Thyroid gland (tissue), 4 donors: ENCODE measurements around the gene ZC3H18. TPM values are rescaled to one million over a fixed set of nuclear protein-coding genes. Genes with fewer than 3 reads are reported as not detected.

Experiments used
- DNase-seq, 2 donors: peaks; one replicate each; pipeline ENCODE4 v3.0.0-alpha.2; 2019
- H3K27ac ChIP-seq, 3 donors: fragments of 200-600 bp; sonication (generic); 1 replicate in 2 of 3; 2 replicates in 1 of 3; pipeline ENCODE4 v1.5.1; 2016 to 2019; ENCODE audit warnings: mild to moderate bottlenecking in 1 of 3, moderate library complexity in 1 of 3
- H3K27me3 ChIP-seq: fragments of 200-600 bp; sonication (generic); one replicate; pipeline ENCODE4 v1.5.1; 2019
- H3K36me3 ChIP-seq, 2 donors: fragments of 200-600 bp; sonication (generic); one replicate each; pipeline ENCODE4 v1.5.1; 2016 to 2019
- H3K4me1 ChIP-seq, 2 donors: fragments of 200-600 bp; sonication (generic); one replicate each; pipeline ENCODE4 v1.5.1; 2017 to 2019
- H3K4me3 ChIP-seq, 3 donors: fragments of 200-600 bp; sonication (generic); replicated peaks in 1 of 3; 1 replicate in 2 of 3; 2 replicates in 1 of 3; pipeline ENCODE4 v1.5.1; 2016; ENCODE audit warnings: mild to moderate bottlenecking in 1 of 3
- H3K9me3 ChIP-seq: fragments of 200-600 bp; sonication (generic); one replicate; pipeline ENCODE4 v1.5.1; 2017
- CTCF ChIP-seq, 6 experiments: fragments of 200-600 bp in 3 of 6; fragments of 450-650 bp in 3 of 6; sonication (generic) in 3 of 6; IDR thresholded peaks; one replicate each; pipeline ENCODE4 v1.5.1; 2016 to 2019; ENCODE audit warnings: antibody characterized with exemption in 6 of 6, mild to moderate bottlenecking in 2 of 6, inconsistent platforms in 1 of 6, moderate library complexity in 1 of 6
- POLR2A ChIP-seq, 2 donors: fragments of 450-650 bp; IDR thresholded peaks; one replicate each; pipeline ENCODE4 v1.6.1; 2017; ENCODE audit warnings: antibody characterized with exemption in 2 of 2, mild to moderate bottlenecking in 2 of 2, moderate library complexity in 1 of 2
- WGBS, 2 donors: methylation state at CpG; one replicate each; pipeline ENCODE4 v1.1.5; 2017; 5-methylcytosine and 5-hydroxymethylcytosine counted together
- intact Hi-C: fragments of 100-400 bp; cut with DNase I; formaldehyde crosslinking; loops from one replicate; pipeline ENCODE4 v1.15.1; 2023
- total RNA-seq, 4 donors: library from RNA; depleted of rRNA; stranded (reverse); fragments of >200 nt; gene quantifications; one replicate each; pipeline ENCODE4 v1.2.3, GENCODE V29; 2016

ZC3H18 gene
- 10 to 100 TPM; 14.8 to 25.5 (median 20.9) TPM for total RNA-seq

GRCh38 chr16:88569985-88570690, at the start of gene ZC3H18:
ZC3H18 (plus strand) TSS chr16:88570403; CDS start chr16:88577124, 6,721 bp downstream.
- Histone ChIP-seq H3K36me3 (no peaks in the 10 kb centered on the region), H3K4me3 (peak within 1 kb of the TSS; percentile 5 to 71 (median 48)), H3K9me3 (no peaks in the 10 kb centered on the region), H3K27me3 (no peaks in the 10 kb centered on the region), H3K27ac (peak within 1 kb of the TSS in 2 of 3 donors; percentile 68 to 69), H3K4me1 (peaks cover 13 to 16% of the 10 kb centered on the region in 2 donors)
- TF ChIP-seq POLR2A (IDR thresholded peaks at IDR 0.05) (peak in 1 of 2 donors; percentile 77), CTCF (IDR thresholded peaks at IDR 0.05) (no peak)
- 0% methylated on average over 1 to 9 of the region's 90 CpGs for WGBS, 2 donors
- peak; percentile 97 to 98 for DNase-seq
- intact Hi-C loops: loop anchor here (2.0 to 10.0 kb wide), 2 partner anchors 85 to 137 kb away; partner anchors contain the start of genes CTU2, CYBA and RNF166

DNA sequence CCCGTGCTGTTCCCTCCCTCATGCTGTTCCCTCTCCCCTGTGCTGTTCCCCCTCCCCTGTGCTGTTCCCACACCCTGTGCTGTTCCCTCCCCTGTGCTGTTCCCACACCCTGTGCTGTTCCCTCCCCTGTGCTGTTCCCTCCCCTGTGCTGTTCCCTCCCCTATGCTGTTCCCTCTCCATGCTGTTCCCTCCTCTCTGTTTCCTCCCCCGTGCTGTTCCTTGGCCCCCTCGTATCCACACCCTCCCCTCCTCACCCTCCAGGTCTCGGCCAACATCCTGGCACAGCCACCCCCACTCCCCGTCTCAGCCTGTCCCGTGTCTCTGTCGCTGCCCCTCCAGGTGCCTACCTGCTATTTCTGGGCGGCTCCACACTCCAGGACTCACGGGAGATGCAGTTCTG, 48.5 kb upstream of the ZC3H18 start:
- Histone ChIP-seq H3K9me3 (no peaks in the 10 kb centered on the region), H3K36me3 (no peaks in the 10 kb centered on the region), H3K4me1 (no peaks in the 10 kb centered on the region), H3K27me3 (no peaks in the 10 kb centered on the region), H3K27ac (no peak overlapping the region), H3K4me3 (no peak overlapping the region)
- intact Hi-C loops: no loop called here
- no peak for DNase-seq
- TF ChIP-seq CTCF (IDR thresholded peaks at IDR 0.05) (no peak), POLR2A (IDR thresholded peaks at IDR 0.05) (no peak)
- 69 to 74% methylated on average over 8 to 9 of the region's 9 CpGs for WGBS, 2 donors

DNA sequence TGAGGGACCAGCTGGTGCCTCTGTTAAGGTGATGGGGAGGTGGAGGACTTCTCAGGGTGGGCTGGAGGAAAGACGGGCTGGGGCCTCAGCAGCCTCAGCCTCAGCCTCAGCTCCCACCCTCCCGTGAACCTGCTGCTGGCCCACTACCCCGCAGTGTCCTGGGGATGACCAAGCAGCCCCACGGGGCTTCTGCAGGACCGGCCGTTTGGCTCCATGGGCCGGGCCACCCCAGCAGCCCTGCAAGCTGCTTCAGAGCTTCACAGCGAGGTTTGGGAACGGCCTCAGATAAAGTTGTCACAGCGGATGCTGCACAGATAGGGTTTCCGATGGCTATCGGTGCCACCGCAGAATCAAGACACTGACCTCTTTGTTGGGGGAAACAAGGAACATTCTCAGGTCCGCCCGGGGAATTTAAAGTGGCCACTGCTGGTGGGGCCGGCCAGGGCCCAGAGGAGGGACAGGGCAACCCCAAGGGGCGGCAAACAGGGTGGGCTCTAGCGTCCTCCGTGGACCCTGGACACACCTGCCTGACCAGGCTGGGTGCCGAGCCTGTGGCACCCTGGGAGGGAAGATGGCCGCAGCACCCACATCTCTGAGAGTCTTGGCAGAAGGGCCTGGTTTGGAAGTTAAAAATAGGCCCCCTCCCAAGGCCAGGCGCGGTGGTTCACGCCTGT, 47.8 kb upstream of the ZC3H18 start:
- TF ChIP-seq CTCF (IDR thresholded peaks at IDR 0.05) (no peak), POLR2A (IDR thresholded peaks at IDR 0.05) (no peak)
- intact Hi-C loops: no loop called here
- Histone ChIP-seq H3K4me3 (no peak overlapping the region), H3K4me1 (peaks cover 5 to 7% of the 10 kb centered on the region in 2 donors), H3K36me3 (no peaks in the 10 kb centered on the region), H3K27me3 (no peaks in the 10 kb centered on the region), H3K27ac (no peak overlapping the region), H3K9me3 (no peaks in the 10 kb centered on the region)
- WGBS, 2 donors: 71 to 81% methylated on average over 11 to 14 of the region's 24 CpGs
- no peak for DNase-seq

DNA sequence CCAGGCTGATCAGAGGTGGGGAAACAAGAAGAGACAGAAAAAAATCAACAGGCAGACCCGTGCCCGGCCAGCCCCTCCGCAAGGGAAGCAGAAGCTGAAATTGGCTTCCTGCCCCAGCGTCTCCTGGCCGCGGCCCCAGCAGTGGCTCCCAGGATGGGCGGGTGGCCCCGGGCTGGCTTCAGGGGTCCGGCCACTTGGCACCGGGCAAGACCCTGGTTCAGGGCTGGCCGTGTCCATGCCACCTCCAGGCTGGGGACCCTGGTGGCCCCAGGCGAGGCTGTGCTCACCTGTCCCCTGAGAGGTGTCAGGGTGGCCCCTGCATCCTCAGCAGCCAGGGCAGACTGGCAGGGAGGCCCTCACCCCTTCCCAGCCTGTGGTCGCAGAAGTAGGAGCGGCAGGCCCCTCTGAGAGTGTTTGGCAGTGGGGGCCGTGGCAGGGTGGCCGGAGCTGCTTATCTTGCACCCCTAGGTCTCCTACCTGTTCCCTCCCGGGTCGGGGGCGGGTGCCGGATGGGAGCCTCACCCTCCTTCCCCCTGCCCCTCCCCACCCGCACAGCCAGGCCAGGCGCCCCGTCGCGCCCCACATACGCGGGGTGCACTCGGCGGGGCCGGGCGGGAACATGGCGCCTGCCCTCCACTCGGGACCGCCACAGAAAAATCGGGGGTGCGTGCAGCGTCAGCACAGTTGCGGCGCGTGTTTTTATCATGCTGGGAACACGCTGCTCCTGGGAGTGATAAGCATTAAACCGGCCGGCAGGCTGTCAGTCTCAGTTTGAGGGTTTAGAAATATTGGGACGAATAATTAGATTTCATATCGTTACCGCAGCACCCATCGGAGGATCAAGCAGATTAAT, 46.7 kb upstream of the ZC3H18 start:
- Histone ChIP-seq H3K36me3 (no peaks in the 10 kb centered on the region), H3K9me3 (no peaks in the 10 kb centered on the region), H3K27me3 (no peaks in the 10 kb centered on the region), H3K4me3 (no peak overlapping the region), H3K27ac (no peak overlapping the region), H3K4me1 (peaks cover 8 to 12% of the 10 kb centered on the region in 2 donors)
- no peak for TF ChIP-seq POLR2A (IDR thresholded peaks at IDR 0.05)
- TF ChIP-seq CTCF (IDR thresholded peaks at IDR 0.05): no peak
- 48 to 54% methylated on average over 34 to 43 of the region's 47 CpGs for WGBS, 2 donors
- intact Hi-C loops: no loop called here
- DNase-seq: no peak
